Measurements from ENCODE around the gene ITPR2.
"Not testable (repeated sequence)": the region's sequence is repeated elsewhere in the genome, so short reads cannot be mapped to it uniquely, and the experiment has no call there.

The ITPR2 gene

DNA sequence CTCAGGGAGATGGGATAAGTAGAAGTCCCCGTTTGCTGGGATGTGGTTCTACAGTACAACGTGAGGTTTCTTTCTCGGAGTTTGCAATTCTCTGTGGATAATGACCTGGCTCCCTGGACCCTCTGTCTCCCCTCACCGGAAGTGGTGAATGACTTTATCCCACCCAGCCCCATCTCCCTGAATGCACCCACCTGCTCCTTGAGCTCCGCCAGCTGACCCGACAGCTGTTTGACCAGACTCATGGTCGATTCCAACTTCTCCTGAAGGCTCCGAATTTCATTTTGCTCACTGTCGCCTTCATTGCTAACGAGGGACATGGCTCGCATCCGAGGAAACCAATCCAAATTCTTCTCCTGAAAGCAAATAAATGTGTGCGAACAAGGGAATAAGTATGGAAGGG lies 493.0 kb downstream of the ITPR2 start:
- DNase-seq (ENCODE audit: low spot score): no peak

DNA sequence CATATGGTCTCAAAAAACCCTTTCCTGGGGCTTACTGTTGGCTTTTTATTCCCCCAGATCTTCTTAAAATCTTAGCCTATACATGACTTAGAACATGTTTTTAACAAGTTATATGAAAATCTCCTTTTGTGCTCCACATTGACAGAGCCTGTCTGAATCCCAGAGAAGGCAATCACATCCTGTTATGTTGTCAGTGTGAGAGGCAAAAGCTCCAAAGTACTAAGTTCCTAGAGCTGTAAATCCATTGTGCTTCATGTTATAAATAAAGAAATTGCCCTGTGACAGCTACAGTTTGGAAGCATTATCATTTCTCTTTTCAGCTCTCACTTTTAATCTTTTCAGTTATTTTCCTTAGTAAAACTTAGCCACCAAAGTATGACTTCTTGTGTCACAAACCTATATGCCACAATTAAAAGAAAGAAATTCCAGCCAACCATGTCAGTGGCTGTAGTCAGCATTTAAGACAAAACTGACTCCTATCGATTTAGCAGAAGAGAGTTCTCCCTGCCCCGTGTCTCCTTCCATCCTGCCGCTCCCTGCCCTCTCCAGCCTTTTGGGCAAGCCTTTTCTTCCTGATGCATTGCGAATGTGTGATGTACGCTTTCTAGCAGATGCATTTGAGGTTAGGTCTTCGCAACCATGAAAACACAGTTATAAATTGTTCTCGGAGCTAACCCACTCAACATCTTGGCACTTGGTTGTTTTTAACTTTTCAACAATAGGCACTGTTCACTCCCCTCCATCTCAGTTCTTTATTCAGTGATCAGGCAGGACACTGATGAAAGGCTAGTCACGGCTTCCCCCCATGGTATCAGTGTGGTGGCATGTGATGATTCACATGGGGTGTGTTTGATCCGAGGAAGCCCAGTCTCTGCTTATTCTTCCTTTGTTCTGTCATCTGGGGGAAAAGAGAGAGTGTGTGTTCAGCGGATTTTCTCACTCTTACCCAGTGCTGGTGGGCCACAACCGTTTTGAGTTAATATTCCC lies 494.1 kb downstream of the ITPR2 start:
- no peak for DNase-seq (ENCODE audit: low spot score)

DNA sequence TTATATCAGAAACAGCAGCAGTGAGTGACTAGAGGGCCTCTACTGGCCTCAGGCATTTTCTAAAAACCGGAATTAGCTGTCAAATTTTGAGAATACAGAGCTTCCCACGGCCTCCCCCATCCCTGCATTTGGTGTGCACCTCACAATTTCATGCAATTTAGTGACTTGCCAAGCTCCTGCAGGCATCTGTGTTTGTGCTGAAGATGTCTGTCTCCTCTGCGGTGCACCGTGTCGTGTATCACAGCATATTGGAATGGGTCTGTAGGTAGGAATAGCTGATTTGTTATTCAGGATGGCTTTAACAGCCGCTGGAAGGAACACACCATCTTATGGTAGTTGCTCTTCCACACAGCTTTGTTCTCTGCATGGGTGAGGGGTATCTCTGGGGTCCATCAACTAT lies 497.3 kb downstream of the ITPR2 start:
- no peak for DNase-seq (ENCODE audit: low spot score)

- no peak for DNase-seq (ENCODE audit: low spot score)
These were observed 498.3 kb downstream of the ITPR2 start for GRCh38 chr12:26334621-26335124.

DNA sequence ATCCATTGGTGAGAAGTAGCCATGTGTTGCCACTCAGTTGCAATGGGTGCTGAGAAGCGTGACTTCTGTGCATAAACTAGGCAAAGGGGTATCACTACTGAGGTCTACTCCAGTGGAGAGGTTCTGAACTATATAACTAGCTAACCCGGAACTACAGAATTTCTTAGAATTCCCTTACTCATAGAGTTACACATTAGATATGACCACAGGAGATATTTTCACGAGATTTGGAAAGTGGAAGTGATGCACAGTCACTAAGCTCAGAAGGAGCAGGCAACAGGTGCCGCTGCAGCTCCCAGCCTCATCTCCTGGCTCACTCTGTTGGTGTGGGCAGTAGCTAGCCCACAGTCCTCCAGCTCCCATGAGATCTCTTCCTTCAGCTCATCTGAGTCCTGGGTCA lies 501.0 kb downstream of the ITPR2 start:
- DNase-seq (ENCODE audit: low spot score): no peak

- no peak for DNase-seq (ENCODE audit: low spot score)
These were observed 501.9 kb downstream of the ITPR2 start for GRCh38 chr12:26331136-26331535.

DNA sequence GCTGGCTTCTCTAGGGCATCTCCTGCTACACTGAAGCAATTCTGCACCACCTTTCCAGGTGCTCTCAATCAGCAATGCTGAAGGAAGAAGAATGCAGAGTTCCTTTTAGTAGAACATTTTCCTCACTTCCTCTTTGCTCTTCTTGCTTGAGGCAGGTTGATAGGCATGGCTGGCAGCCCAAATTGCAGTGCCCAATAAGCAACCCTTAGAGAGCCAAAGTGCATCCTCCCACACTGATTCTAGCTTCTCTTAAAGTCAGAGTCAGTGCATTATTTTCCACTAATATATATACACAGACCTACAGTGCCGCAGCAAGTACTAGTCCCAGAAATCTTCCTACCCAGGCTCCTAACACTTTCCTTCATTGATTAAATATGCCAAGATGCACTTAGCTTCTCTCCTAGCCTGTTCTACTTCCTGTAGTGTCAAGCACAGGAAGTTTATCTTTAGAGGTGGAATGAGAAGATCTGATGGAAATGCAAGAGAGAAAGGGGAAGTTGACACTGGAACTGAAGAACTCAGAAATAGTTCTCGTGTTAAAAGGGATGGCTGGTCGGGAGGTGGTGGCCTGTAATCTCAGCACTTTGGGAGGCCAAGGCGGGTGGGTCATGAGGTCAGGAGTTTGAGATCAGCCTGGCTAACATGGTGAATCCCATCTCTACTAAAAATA lies 504.9 kb downstream of the ITPR2 start:
- no peak for DNase-seq (ENCODE audit: low spot score)

- no peak for DNase-seq (ENCODE audit: low spot score)
These were observed 509.3 kb downstream of the ITPR2 start for GRCh38 chr12:26323673-26324072.

- no peak for DNase-seq (ENCODE audit: low spot score)
These were observed 513.5 kb downstream of the ITPR2 start for GRCh38 chr12:26319511-26319910.

- DNase-seq (ENCODE audit: low spot score): peak; percentile 10
These were observed 514.3 kb downstream of the ITPR2 start for GRCh38 chr12:26318661-26319068.

GRCh38 chr12:26317942-26318575 lies 514.9 kb downstream of the ITPR2 start:
- DNase-seq (ENCODE audit: low spot score): peak; percentile 55

DNA sequence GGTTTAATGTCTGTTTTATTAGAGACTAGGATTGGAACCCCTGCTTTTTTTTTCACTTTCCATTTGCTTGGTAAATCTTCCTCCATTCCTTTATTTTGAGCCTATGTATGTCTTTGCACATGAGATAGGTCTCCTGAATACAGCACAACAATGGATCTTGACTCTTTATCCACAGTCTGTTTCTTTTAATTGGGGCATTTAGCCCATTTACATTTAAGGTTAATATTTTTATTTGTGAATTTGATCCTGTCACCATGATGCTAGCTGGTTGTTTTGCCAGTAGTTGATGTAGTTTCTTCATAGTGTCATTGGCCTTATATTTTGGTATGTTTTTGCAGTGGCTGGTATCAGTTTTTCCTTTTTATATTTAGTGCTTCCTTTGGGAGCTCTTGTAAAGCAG lies 518.9 kb downstream of the ITPR2 start:
- not testable (repeated sequence) for DNase-seq (ENCODE audit: low spot score)

DNA sequence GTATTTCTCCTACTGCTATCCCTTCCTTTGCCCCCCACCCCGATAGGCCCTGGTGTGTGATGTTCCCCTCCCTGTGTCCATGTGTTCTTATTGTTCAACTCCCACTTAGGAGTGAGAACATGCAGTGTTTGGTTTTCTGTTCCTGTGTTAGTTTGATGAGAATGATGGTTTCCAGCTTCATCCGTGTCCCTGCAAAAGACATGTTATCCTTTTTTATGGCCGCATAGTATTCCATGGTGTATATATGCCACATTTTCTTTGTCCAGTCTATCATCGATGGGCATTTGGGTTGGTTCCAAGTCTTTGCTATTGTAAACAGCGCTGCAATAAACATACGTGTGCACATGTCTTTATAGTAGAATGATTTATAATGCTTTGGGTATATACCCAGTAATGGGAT lies 522.5 kb downstream of the ITPR2 start:
- not testable (repeated sequence) for DNase-seq (ENCODE audit: low spot score)

DNA sequence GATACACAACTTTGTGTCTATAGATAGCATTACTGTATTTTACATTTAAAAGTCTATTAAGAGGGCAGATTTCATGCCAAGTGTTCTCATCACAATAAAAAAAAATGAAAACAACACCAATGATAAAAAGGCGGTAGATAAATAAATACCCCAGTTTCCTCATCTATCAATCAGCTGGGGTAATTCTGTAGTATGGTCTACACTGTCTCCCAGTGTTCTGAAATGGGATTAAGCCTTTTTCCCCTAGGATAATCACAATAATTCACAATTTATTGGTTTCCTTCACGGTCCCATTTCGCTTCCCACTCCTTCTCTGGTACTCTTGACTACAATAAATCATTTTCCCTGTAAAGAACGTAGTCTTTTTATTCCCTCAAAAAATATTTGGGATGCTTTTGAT lies 523.4 kb downstream of the ITPR2 start:
- DNase-seq (ENCODE audit: low spot score): no peak

DNA sequence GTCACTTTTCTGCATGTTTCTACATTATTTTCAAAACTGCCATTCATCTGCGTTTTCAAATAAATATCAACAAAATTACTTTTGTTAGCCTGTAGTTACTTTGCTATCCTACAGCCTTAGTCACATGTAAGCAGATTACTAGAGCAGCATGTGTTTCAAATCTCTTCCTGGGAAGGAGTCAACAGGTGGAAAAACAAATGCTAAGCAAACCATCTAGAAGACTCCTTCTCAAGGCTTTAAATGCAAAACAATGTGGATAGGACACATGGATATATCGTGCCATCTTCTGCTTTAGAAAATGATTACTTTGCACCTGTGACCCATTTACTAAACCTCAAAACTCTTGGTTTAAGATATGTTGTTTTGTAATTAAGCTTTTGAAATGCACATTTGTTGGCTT lies 528.7 kb downstream of the ITPR2 start:
- DNase-seq (ENCODE audit: low spot score): no peak

GRCh38 chr12:26303418-26303817 lies 529.6 kb downstream of the ITPR2 start:
- no peak for DNase-seq (ENCODE audit: low spot score)

DNA sequence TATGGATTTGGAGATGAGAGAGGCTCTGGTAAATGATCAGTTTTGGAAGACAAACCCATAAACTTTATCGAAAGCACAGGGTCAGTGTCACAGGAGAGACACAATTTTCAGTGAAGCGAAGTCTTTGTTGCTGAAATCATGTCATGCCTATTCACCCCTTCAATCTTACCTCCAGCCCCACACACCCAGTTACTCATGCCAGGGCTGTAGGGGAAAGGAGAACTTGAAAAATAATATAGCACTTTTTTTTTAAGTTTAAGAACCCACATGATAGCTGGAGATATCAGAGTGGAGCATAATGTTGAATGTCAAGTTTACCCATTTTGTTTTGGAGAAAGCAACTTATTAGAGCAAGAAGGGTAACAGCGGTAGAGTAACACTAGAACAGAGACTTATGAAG lies 530.2 kb downstream of the ITPR2 start:
- DNase-seq (ENCODE audit: low spot score): no peak

DNA sequence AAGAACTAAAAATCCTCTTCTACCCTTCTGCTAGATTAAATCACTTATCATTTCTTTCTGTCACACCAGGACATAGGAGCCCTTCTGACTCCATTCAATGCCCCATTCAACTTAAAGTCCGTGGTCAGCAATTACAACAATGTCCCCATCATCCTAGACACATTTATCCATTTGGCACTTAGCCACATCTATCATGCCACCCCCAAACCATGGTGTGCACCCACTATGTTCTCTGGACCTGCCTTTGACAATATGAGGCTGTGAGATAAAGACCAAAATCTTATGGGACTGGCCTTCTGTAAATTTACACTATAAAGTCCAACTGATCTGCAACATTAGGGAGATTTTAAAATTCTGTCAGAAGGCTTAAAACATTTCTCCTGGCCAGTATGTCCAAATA lies 533.2 kb downstream of the ITPR2 start:
- no peak for DNase-seq (ENCODE audit: low spot score)

DNA sequence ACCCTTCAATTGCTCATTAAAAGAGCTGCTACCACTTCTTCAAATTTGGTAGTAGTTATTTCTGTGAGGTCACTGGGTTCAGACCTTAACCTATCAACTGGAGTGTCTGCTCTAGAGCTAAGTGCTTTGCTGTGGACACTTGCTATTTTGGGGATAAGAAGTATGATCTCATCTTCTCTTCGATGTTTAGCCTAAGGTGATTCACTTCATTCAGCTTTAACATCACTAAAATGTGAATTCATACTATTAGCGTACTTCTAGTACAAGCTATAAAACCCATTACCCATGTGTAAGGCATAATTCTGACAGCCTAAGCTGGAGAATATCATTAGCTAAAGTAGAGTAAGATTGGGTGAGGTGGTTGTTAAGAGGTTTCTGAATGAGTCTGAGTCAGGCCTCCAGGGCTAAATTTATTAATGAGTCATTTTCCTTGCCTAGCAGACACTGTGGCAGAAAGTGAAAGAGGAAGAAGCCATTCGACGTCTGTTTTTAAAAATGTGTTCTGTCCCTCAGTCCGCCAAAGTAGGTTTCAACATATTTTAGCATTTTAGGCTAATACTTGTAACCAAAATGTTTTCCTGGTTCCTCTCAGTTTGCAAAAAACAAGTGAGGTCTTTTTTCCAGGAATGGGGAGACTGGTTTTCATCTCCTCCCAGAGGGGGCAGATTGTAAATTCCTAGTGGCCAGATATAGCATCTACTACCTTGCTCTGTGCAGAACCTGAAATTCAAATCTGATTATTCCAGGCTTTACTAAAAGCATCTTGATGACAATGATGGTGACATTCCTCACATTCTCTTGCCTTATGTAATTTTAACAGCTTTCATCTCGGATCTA lies 534.0 kb downstream of the ITPR2 start:
- DNase-seq (ENCODE audit: low spot score): peak; percentile 77

DNA sequence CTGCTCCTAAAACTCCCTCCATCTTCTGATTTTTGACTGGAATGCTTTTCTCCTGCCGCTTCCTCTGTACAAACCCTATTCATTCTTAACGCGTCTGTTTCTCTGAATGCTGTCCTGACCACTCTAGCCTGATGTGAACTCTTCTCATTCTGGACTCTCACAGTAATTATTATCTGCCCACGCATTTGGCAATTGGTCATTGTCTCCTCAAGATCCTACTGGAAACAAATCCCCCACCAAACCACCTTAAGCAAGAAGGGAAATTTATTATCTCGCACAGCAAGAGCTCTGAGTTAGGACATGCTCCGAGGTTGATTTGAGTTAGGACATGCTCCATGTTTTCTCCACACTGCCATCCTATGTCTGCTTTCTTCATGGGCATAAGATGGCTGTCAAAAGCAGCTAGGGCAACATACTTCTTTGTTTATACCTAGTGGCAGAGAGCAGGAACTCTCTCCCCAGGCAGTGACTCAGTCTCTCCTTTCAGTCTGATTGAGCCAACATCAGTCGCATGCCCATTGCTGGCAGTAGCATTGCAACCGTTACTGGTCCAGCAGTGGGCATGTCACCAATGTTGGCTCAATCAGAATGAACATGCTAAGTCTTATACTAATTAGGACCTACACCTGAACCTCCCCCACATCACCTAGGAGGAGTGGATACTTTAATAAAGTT lies 535.5 kb downstream of the ITPR2 start:
- DNase-seq (ENCODE audit: low spot score): peak; percentile 55

DNA sequence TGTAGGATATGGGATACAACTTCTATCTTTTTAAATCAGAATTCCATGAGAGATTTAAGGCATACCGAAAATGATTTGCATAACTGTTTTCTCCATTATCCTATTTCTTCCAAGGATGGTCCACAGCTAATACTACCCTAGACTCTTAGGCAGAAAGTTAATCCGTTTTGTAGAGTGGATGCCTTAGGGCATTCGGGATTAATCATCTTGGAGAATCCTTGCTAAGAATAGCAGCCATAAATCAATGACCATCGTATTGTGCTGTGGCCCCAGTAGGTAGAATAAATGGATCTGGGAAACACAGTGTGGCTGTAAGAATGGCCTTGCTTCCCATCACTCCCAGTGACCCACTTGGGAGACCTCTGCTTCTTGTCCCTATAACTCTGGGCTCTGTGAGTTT lies 538.0 kb downstream of the ITPR2 start:
- no peak for DNase-seq (ENCODE audit: low spot score)

Data from activated CD4-positive, alpha-beta T cell treated with anti-CD3 and anti-CD28 coated beads, Interleukin-2, Interleukin-4, amounts not matched to agents 100 ng/mL and 50 ng/mL, durations not matched to agents 16 hours and 8 hours (primary cell).